ENCODE data around the gene FUBP3. TPM values are rescaled to one million over a fixed set of nuclear protein-coding genes. Genes with fewer than 3 reads are reported as not detected.
A peak's percentile ranks its signal among the peaks of the same experiment; 100 is the strongest.

Gene FUBP3
- total and polyA plus RNA-seq, 2 experiments from 2014 or later: 42.5 to 74.8 TPM

GRCh38 chr9:130634801-130635200 is 55.4 kb downstream of the FUBP3 start:
- no peak overlapping the region for H3K4me3 Mint-ChIP-seq
- DNase-seq (ENCODE audit: low spot score) (no peak), ATAC-seq (no peak)
- Histone ChIP-seq H3K27ac (ENCODE audit: low read depth) (no peak overlapping the region), H3K79me2 (replicated peaks; ENCODE audit: insufficient read depth) (no peaks in the 10 kb centered on the region), H3K27me3 (ENCODE audit: insufficient read depth) (no peaks in the 10 kb centered on the region), H3K4me1 (ENCODE audit: insufficient read depth) (peaks cover 25% of the 10 kb centered on the region), H3K4me2 (no peak overlapping the region), H3K4me3 (no peak overlapping the region), H3K36me3 (ENCODE audit: insufficient read depth) (peaks cover 10% of the 10 kb centered on the region), H3F3A (replicated peaks; ENCODE audit: low read depth) (0 out of 2 replicates have a peak, but pooled peaks cover 6% of the 10 kb centered on the region), H2AFZ (no peak overlapping the region), H4K20me1 (replicated peaks; ENCODE audit: insufficient read depth) (peaks cover 3% of the 10 kb centered on the region; the same call in 1 of the 2 replicates), H3K9me2 (ENCODE audit: insufficient read depth) (no peaks in the 10 kb centered on the region)
- peaks cover 16% of the 10 kb centered on the region for H3K27me3 Mint-ChIP-seq (ENCODE audit: insufficient read depth, low read depth, poor library complexity)
- peak overlapping the region; percentile 75; the same call in 1 of the 2 replicates for H3K27ac Mint-ChIP-seq
- peaks cover 55% of the 10 kb centered on the region for H3K36me3 Mint-ChIP-seq (ENCODE audit: low read depth)
- H3K4me1 Mint-ChIP-seq: peaks cover 28% of the 10 kb centered on the region
- H3K9me3 Mint-ChIP-seq: no peaks in the 10 kb centered on the region
- no peak for TF ChIP-seq CREB1 (CRISPR knock-in tag; IDR thresholded peaks at IDR 0.05; ENCODE audit: low read depth)
- TF ChIP-seq ZNF114 (CRISPR knock-in tag; IDR thresholded peaks at IDR 0.05): no peak
- no peak for TF ChIP-seq CTCF (conservative IDR thresholded peaks at IDR 0.05; ENCODE audit: low read depth in 2 of 2)

GRCh38 chr9:130635306-130635705 is 55.9 kb downstream of the FUBP3 start:
- H3K4me3 ChIP-seq: no peak overlapping the region
- peaks cover 20% of the 10 kb centered on the region for H3K4me1 ChIP-seq (ENCODE audit: insufficient read depth)
- no peak overlapping the region for H3K4me2 ChIP-seq
- H3K27ac Mint-ChIP-seq: no peak overlapping the region; the same call in 1 of the 2 replicates
- H3K27me3 Mint-ChIP-seq (ENCODE audit: insufficient read depth, low read depth, poor library complexity): peaks cover 15% of the 10 kb centered on the region
- H3K27ac ChIP-seq (ENCODE audit: low read depth): no peak overlapping the region
- no peak for ATAC-seq
- H4K20me1 ChIP-seq (replicated peaks; ENCODE audit: insufficient read depth): peaks cover 3% of the 10 kb centered on the region; the same call in 1 of the 2 replicates
- no peaks in the 10 kb centered on the region for H3K9me3 Mint-ChIP-seq
- H3K36me3 Mint-ChIP-seq (ENCODE audit: low read depth): peaks cover 49% of the 10 kb centered on the region
- peaks cover 10% of the 10 kb centered on the region for H3K36me3 ChIP-seq (ENCODE audit: insufficient read depth)
- no peak for DNase-seq (ENCODE audit: low spot score)
- 0 out of 2 replicates have a peak, but pooled peaks cover 6% of the 10 kb centered on the region for H3F3A ChIP-seq (replicated peaks; ENCODE audit: low read depth)
- no peak for TF ChIP-seq JUNB (IDR thresholded peaks at IDR 0.05; ENCODE audit: unreplicated experiment)
- no peak for TF ChIP-seq POLR2AphosphoS5 (IDR thresholded peaks at IDR 0.05; ENCODE audit: low read depth)
- no peak for TF ChIP-seq ZNF331 (CRISPR knock-in tag; IDR thresholded peaks at IDR 0.05; ENCODE audit: low read depth)
- no peak overlapping the region for H3K4me3 Mint-ChIP-seq
- H3K79me2 ChIP-seq (replicated peaks; ENCODE audit: insufficient read depth): no peaks in the 10 kb centered on the region
- H3K9me2 ChIP-seq (ENCODE audit: insufficient read depth): no peaks in the 10 kb centered on the region
- H3K27me3 ChIP-seq (ENCODE audit: insufficient read depth): no peaks in the 10 kb centered on the region
- no peak overlapping the region for H2AFZ ChIP-seq
- peaks cover 23% of the 10 kb centered on the region for H3K4me1 Mint-ChIP-seq

GRCh38 chr9:130635721-130636647 is 56.6 kb downstream of the FUBP3 start:
- Histone ChIP-seq H4K20me1 (replicated peaks; ENCODE audit: insufficient read depth) (peaks cover 6% of the 10 kb centered on the region; the same call in 1 of the 2 replicates), H3K9me2 (ENCODE audit: insufficient read depth) (no peaks in the 10 kb centered on the region), H3K4me2 (no peak overlapping the region), H3K27me3 (ENCODE audit: insufficient read depth) (no peaks in the 10 kb centered on the region), H3F3A (replicated peaks; ENCODE audit: low read depth) (0 out of 2 replicates have a peak, but pooled peaks cover 6% of the 10 kb centered on the region), H3K79me2 (replicated peaks; ENCODE audit: insufficient read depth) (no peaks in the 10 kb centered on the region), H3K36me3 (ENCODE audit: insufficient read depth) (peaks cover 10% of the 10 kb centered on the region), H3K4me1 (ENCODE audit: insufficient read depth) (peaks cover 19% of the 10 kb centered on the region; the same call in 1 of the 2 replicates), H2AFZ (no peak overlapping the region), H3K27ac (ENCODE audit: low read depth) (no peak overlapping the region), H3K4me3 (no peak overlapping the region)
- Mint-ChIP-seq H3K4me1 (peaks cover 20% of the 10 kb centered on the region), H3K27me3 (ENCODE audit: insufficient read depth, low read depth, poor library complexity) (peaks cover 12% of the 10 kb centered on the region), H3K9me3 (no peaks in the 10 kb centered on the region), H3K36me3 (ENCODE audit: low read depth) (peaks cover 45% of the 10 kb centered on the region), H3K27ac (no peak overlapping the region), H3K4me3 (no peak overlapping the region)
- DNase-seq (ENCODE audit: low spot score) (no peak), ATAC-seq (no peak)
- no peak for TF ChIP-seq NANOG (IDR thresholded peaks at IDR 0.05; ENCODE audit: borderline replicate concordance)
- no peak for TF ChIP-seq EZH2 (IDR thresholded peaks at IDR 0.05; ENCODE audit: low read depth, unreplicated experiment)
- TF ChIP-seq JUNB (IDR thresholded peaks at IDR 0.05; ENCODE audit: unreplicated experiment): no peak
- TF ChIP-seq, protein P1, sequence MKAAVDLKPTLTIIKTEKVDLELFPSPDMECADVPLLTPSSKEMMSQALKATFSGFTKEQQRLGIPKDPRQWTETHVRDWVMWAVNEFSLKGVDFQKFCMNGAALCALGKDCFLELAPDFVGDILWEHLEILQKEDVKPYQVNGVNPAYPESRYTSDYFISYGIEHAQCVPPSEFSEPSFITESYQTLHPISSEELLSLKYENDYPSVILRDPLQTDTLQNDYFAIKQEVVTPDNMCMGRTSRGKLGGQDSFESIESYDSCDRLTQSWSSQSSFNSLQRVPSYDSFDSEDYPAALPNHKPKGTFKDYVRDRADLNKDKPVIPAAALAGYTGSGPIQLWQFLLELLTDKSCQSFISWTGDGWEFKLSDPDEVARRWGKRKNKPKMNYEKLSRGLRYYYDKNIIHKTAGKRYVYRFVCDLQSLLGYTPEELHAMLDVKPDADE (IDR thresholded peaks at IDR 0.05): no peak
- TF ChIP-seq POLR2AphosphoS5 (IDR thresholded peaks at IDR 0.05; ENCODE audit: low read depth): no peak
- no peak for TF ChIP-seq ZNF114 (CRISPR knock-in tag; IDR thresholded peaks at IDR 0.05)
- TF ChIP-seq CTCF (conservative IDR thresholded peaks at IDR 0.05; ENCODE audit: low read depth in 2 of 2): no peak
